Fibroblast of lung (primary cell): Measurements from ENCODE around the gene ZBTB22. TPM values are rescaled to one million over a fixed set of nuclear protein-coding genes. Genes with fewer than 3 reads are reported as not detected.

ENCODE experiments used
- DNase-seq, 2 donors: peaks; one replicate each; pipeline versions ENCODE4 v3.0.0 to v3.0.0-alpha.2; 2010; ENCODE audit warnings: low read depth in 2 of 2
- H2AFZ ChIP-seq: 2 replicates; pipeline ENCODE4 v1.5.1; 2012; ENCODE audit warnings: low read length, control low read depth, inconsistent platforms
- H3K27ac ChIP-seq: 2 replicates; pipeline ENCODE4 v1.5.1; 2011; ENCODE audit warnings: low read length, control low read depth; ENCODE audit not compliant: insufficient read depth
- H3K27me3 ChIP-seq: 2 replicates; pipeline ENCODE4 v1.5.1; 2011; ENCODE audit warnings: mild to moderate bottlenecking, low read length; ENCODE audit not compliant: control insufficient read depth, insufficient read depth
- H3K36me3 ChIP-seq: 2 replicates; pipeline ENCODE4 v1.5.1; 2011; ENCODE audit warnings: low read length; ENCODE audit not compliant: control insufficient read depth, insufficient read depth
- H3K4me1 ChIP-seq: 2 replicates; pipeline ENCODE4 v1.5.1; 2011; ENCODE audit warnings: low read length; ENCODE audit not compliant: control insufficient read depth, insufficient read depth; ENCODE audit errors: extremely low read depth
- H3K4me2 ChIP-seq: 2 replicates; pipeline ENCODE4 v1.5.1; 2011; ENCODE audit warnings: low read length, control low read depth; ENCODE audit not compliant: insufficient read depth; ENCODE audit errors: extremely low read depth
- H3K4me3 ChIP-seq, 4 experiments: fragments of 200-600 bp in 1 of 4; sonication (generic) in 1 of 4; replicated peaks in 1 of 4; 2 replicates each; pipeline ENCODE4 v1.5.1; 2011 to 2016; ENCODE audit warnings: low read length in 4 of 4, low read depth in 3 of 4, mild to moderate bottlenecking in 3 of 4, control low read depth in 2 of 4, inconsistent platforms in 1 of 4, mixed read lengths in 1 of 4; ENCODE audit not compliant: insufficient read depth in 1 of 4; ENCODE audit errors: control extremely low read depth in 1 of 4
- H3K79me2 ChIP-seq: 2 replicates; pipeline ENCODE4 v1.5.1; 2012; ENCODE audit warnings: mild to moderate bottlenecking, low read length, inconsistent platforms; ENCODE audit not compliant: control insufficient read depth, insufficient read depth
- H3K9ac ChIP-seq: 2 replicates; pipeline ENCODE4 v1.5.1; 2011; ENCODE audit warnings: mild to moderate bottlenecking, low read length, control low read depth; ENCODE audit not compliant: insufficient read depth
- H3K9me3 ChIP-seq: 2 replicates; pipeline ENCODE4 v1.5.1; 2012; ENCODE audit warnings: low read depth, low read length; ENCODE audit not compliant: control insufficient read depth, insufficient read depth
- H4K20me1 ChIP-seq: 2 replicates; pipeline ENCODE4 v1.5.1; 2011; ENCODE audit warnings: low read length; ENCODE audit not compliant: control insufficient read depth, insufficient read depth; ENCODE audit errors: extremely low read depth
- EZH2 ChIP-seq: IDR thresholded peaks from 2 replicates; pipeline ENCODE4 v1.5.1; 2012; ENCODE audit warnings: low read length, control low read depth, mild to moderate bottlenecking; ENCODE audit errors: missing control alignments
- polyA plus RNA-seq, 2 donors: library from polyadenylated mRNA; depleted of rRNA in 1 of 2; stranded (reverse) in 1 of 2; unstranded in 1 of 2; fragments of >200 nt; gene quantifications; 2 replicates each; pipeline ENCODE4 v1.2.1, GENCODE V29; 2011 to 2012; ENCODE audit warnings: missing spikeins in 1 of 2
- total RNA-seq: library from RNA; depleted of rRNA; stranded (reverse); fragments of >200 nt; gene quantifications from 2 replicates; pipeline ENCODE4 v1.2.1, GENCODE V29; 2014
- TF ChIP-seq, protein P1 (sequence below), 2 donors: IDR thresholded peaks in 1 of 2; conservative IDR thresholded peaks in 1 of 2; 1 replicate in 1 of 2; 2 replicates in 1 of 2; pipeline ENCODE4 v1.5.1; 2011 to 2012; ENCODE audit warnings: low read length in 2 of 2, control low read depth in 1 of 2, inconsistent platforms in 1 of 2, low read depth in 1 of 2, mild to moderate bottlenecking in 1 of 2

Gene ZBTB22
- total and polyA plus RNA-seq, 2 donors (not counting 1 experiment from before 2014, with no cell fraction given) = 8.9 to 31.2 TPM

- H3K4me1 ChIP-seq = peaks cover 9% of the 10 kb centered on the region
- H4K20me1 ChIP-seq = no peaks in the 10 kb centered on the region
- H3K4me2 ChIP-seq = no peak overlapping the region
- TF ChIP-seq, protein P1, sequence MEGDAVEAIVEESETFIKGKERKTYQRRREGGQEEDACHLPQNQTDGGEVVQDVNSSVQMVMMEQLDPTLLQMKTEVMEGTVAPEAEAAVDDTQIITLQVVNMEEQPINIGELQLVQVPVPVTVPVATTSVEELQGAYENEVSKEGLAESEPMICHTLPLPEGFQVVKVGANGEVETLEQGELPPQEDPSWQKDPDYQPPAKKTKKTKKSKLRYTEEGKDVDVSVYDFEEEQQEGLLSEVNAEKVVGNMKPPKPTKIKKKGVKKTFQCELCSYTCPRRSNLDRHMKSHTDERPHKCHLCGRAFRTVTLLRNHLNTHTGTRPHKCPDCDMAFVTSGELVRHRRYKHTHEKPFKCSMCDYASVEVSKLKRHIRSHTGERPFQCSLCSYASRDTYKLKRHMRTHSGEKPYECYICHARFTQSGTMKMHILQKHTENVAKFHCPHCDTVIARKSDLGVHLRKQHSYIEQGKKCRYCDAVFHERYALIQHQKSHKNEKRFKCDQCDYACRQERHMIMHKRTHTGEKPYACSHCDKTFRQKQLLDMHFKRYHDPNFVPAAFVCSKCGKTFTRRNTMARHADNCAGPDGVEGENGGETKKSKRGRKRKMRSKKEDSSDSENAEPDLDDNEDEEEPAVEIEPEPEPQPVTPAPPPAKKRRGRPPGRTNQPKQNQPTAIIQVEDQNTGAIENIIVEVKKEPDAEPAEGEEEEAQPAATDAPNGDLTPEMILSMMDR (conservative IDR thresholded peaks at IDR 0.05 in 1 of 2, IDR thresholded peaks at IDR 0.05 in 1 of 2; ENCODE audit: low read depth in 1 of 2, low read length in 2 of 2) = no peak
- TF ChIP-seq EZH2 = no peak
- H3K9me3 ChIP-seq = no peaks in the 10 kb centered on the region
- no peak overlapping the region for H3K4me3 ChIP-seq
- H3K27me3 ChIP-seq = no peaks in the 10 kb centered on the region
- H3K79me2 ChIP-seq = peaks cover 12% of the 10 kb centered on the region
- DNase-seq = no peak
- no peak overlapping the region for H3K27ac ChIP-seq
- H3K36me3 ChIP-seq = peaks cover 17% of the 10 kb centered on the region
- H2AFZ ChIP-seq = no peak overlapping the region
- no peak overlapping the region for H3K9ac ChIP-seq
These were observed 23.3 kb downstream of the ZBTB22 start for GRCh38 chr6:33294086-33294823.

GRCh38 chr6:33292996-33293682 lies 24.4 kb downstream of the ZBTB22 start:
- Histone ChIP-seq H3K4me1 (peaks cover 10% of the 10 kb centered on the region), H4K20me1 (no peaks in the 10 kb centered on the region), H3K4me2 (no peak overlapping the region), H3K9me3 (no peaks in the 10 kb centered on the region), H3K27ac (no peak overlapping the region), H2AFZ (no peak overlapping the region), H3K36me3 (peaks cover 17% of the 10 kb centered on the region), H3K27me3 (no peaks in the 10 kb centered on the region), H3K79me2 (peaks cover 20% of the 10 kb centered on the region), H3K4me3 (no peak overlapping the region), H3K9ac (no peak overlapping the region)
- TF ChIP-seq, protein P1 (conservative IDR thresholded peaks at IDR 0.05 in 1 of 2, IDR thresholded peaks at IDR 0.05 in 1 of 2; ENCODE audit: low read depth in 1 of 2, low read length in 2 of 2) = no peak
- TF ChIP-seq EZH2 = no peak
- DNase-seq = no peak

DNA sequence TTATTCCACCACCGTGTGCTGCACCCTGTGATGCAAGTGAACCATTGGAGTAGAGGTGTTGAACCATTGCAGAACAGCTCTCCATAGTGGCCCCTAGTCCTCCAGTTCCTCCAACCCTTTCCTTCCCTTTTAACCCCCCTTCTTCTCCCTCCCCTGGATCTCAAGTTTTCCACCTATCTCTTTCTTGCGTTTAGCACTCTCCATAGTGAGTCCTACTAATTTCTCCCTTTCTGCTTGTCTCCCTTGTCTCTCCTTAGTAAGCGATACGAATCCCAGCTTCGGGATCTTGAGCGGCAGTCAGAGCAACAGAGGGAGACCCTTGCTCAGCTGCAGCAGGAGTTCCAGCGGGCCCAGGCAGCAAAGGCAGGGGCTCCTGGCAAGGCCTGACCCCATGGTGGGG lies 27.1 kb downstream of the ZBTB22 start:
- DNase-seq = no peak
- H2AFZ ChIP-seq = no peak overlapping the region
- peak overlapping the region; percentile 86 to 99 (median 94) for H3K4me3 ChIP-seq
- H3K9me3 ChIP-seq = no peaks in the 10 kb centered on the region
- TF ChIP-seq, protein P1 (conservative IDR thresholded peaks at IDR 0.05 in 1 of 2, IDR thresholded peaks at IDR 0.05 in 1 of 2; ENCODE audit: low read depth in 1 of 2, low read length in 2 of 2) = no peak
- TF ChIP-seq EZH2 = no peak
- H3K79me2 ChIP-seq = peaks cover 31% of the 10 kb centered on the region
- H3K27ac ChIP-seq = peak overlapping the region; percentile 75
- no peaks in the 10 kb centered on the region for H4K20me1 ChIP-seq
- H3K27me3 ChIP-seq = no peaks in the 10 kb centered on the region
- H3K4me2 ChIP-seq = peak overlapping the region; percentile 100
- H3K9ac ChIP-seq = peak overlapping the region; percentile 73
- peaks cover 29% of the 10 kb centered on the region for H3K36me3 ChIP-seq
- H3K4me1 ChIP-seq = peaks cover 11% of the 10 kb centered on the region
